Measurements from ENCODE around the gene OR52N5. TPM values are rescaled to one million over a fixed set of nuclear protein-coding genes. Genes with fewer than 3 reads are reported as not detected.

OR52N5 gene
- total and polyA plus RNA-seq, 2 of the 13 experiments (the other 11 are each of a cell fraction or from before 2014, with no cell fraction given) = not detected

DNA sequence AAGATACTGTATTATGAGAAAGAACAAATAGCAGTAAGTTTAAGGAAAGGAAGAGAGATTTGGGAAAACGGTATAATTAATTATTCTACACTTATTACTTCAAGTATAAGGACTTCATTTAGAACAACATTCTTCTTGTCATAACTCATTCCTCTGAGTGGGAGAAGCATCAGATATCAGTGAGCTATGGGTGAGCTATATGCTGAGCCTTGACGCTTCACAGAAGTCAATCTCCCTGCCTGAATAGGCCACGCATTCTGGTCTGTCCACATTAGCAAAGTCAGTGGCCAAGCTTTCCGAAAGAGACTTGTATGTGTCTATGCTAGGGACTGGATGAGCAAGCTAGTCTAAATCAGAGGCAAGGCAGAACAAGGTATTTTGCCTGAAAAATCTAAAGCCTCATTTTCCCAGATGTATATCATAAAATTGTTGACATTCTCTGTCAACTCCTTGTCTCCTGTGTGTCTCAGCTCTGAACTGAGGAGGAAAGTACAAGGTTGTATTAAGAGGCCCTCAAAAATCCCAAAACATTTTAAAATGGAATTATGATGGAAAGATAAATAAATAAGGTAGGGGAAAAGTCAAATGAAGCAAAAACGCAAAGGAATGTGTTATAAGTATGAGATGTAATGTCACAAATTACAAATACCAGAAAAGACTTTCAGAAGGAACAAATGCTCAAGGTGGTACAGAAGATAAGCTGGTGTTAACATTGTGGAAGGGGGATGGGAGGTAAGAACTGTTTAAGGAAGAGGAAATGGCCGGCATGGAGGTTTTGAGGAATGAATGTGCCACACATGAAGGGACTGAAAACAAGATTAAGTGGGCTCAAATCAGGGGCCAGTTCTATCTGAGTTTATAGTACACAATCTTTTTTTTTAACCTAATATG, 27.0 kb upstream of the OR52N5 start:
- POLR2A ChIA-PET = no interaction called here
- in situ Hi-C loops (cut with HindIII; ENCODE audit: extremely low pct_ligation_motif_present, low pct_unique_long_range_greater_than_20kb) = loop anchor here (5.0 to 10.0 kb wide), 3 partner anchors 125 to 333 kb away; partner anchors contain the start of genes TRIM22 and TRIM5

DNA sequence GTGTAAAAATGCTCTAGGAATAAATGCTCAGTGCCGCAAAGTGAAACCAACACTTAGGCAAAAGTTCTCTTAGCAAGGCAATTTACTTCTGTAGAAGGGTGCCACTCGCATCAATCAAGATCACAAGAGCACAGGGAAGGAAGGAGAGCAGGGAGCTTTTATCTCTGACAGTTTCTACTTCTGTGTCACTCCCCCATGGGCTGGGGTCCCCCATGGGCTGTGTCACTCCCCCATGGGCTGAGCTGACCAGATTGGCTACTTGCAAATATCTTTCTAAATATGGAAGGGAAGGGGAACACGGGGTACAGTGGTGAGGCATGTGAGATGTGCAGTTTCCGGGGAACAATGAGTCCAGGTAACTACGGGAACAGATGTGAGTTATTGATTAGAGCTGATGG, 26.0 kb upstream of the OR52N5 start:
- FAIRE-seq (no peak), ATAC-seq (peak; percentile 36; the same call in 2 of the 3 replicates), DNase-seq (ENCODE audit: low spot score) (no peak)
- Histone ChIP-seq H3K27me3 (ENCODE audit: control insufficient read depth in 1 of 2, insufficient read depth in 2 of 2, low read length in 2 of 2) (peaks cover 1 to 25% of the 10 kb centered on the region in 2 experiments; a peak in 4 of 5 replicates), H2AFZ (ENCODE audit: low read length) (peak overlapping the region; percentile 71), H3K4me1 (ENCODE audit: insufficient read depth, low read length) (peaks cover 18% of the 10 kb centered on the region), H3K79me2 (ENCODE audit: insufficient read depth, low read length) (no peaks in the 10 kb centered on the region), H3K9me3 (ENCODE audit: low read length) (no peaks in the 10 kb centered on the region), H3K27ac (ENCODE audit: extremely low read length, insufficient read depth, low read length) (no peak overlapping the region), H3K36me3 (replicated peaks in 1 of 2; ENCODE audit: control insufficient read depth in 1 of 2, insufficient read depth in 2 of 2, low read length in 2 of 2) (no peaks in the 10 kb centered on the region), H3K4me2 (ENCODE audit: low read depth, low read length) (peak overlapping the region; percentile 76), H3K4me3 (replicated peaks in 1 of 3; ENCODE audit: insufficient read depth in 1 of 3, low read depth in 2 of 3, low read length in 3 of 3) (no peak overlapping the region; a peak in 1 of 6 replicates), H3K9ac (ENCODE audit: insufficient read depth, low read depth, low read length) (no peak overlapping the region), H4K20me1 (ENCODE audit: insufficient read depth, low read length) (no peaks in the 10 kb centered on the region)
- ChIA-PET CTCF (ENCODE audit: low intra/inter-chr PET ratio, low total read pairs) (interaction anchor here (1.2 to 3.1 kb wide), 4 partner anchors 125 to 604 kb away, joined by 3 to 37 read pairs (median 22); partner anchors contain the start of gene TRIM5), POLR2A (no interaction called here)
- in situ Hi-C loops (cut with HindIII; ENCODE audit: extremely low pct_ligation_motif_present, low pct_unique_long_range_greater_than_20kb) = loop anchor here (5.0 to 10.0 kb wide), 3 partner anchors 124 to 332 kb away; partner anchors contain the start of genes TRIM22 and TRIM5
- intact Hi-C loops (cut with micrococcal nuclease; ENCODE audit: unreplicated experiment) = no loop called here
- 15% methylated on average over 5 of the region's 5 CpGs for WGBS (ENCODE audit: low lambda C conversion rate)
- no TSS peak for BruUV-seq (replicated peaks)
- no peak for TF ChIP-seq JUND (CRISPR knock-in tag; IDR thresholded peaks at IDR 0.05)
- TF ChIP-seq TBX2 (CRISPR knock-in tag; IDR thresholded peaks at IDR 0.05; ENCODE audit: borderline replicate concordance) = no peak
- no peak for TF ChIP-seq TARDBP (CRISPR knock-in tag; IDR thresholded peaks at IDR 0.05)
- no peak for TF ChIP-seq ZNF619 (CRISPR knock-in tag; IDR thresholded peaks at IDR 0.05)
- no peak for TF ChIP-seq KAT7 (CRISPR knock-in tag; IDR thresholded peaks at IDR 0.05; ENCODE audit: borderline replicate concordance)
- TF ChIP-seq ARHGAP35 (CRISPR knock-in tag; IDR thresholded peaks at IDR 0.05; ENCODE audit: borderline replicate concordance) = no peak
- no peak for TF ChIP-seq KMT2A (CRISPR knock-in tag; IDR thresholded peaks at IDR 0.05)
- TF ChIP-seq DPF2 (CRISPR knock-in tag; IDR thresholded peaks at IDR 0.05; ENCODE audit: borderline replicate concordance, low read depth) = no peak
- no peak for TF ChIP-seq HDAC2 (CRISPR knock-in tag; IDR thresholded peaks at IDR 0.05)
- no peak for TF ChIP-seq KLF13 (CRISPR knock-in tag; IDR thresholded peaks at IDR 0.05)
- TF ChIP-seq ZNF552 (CRISPR knock-in tag; IDR thresholded peaks at IDR 0.05; ENCODE audit: borderline replicate concordance) = no peak
- no peak for TF ChIP-seq IRF2 (CRISPR knock-in tag; IDR thresholded peaks at IDR 0.05)
- no peak for TF ChIP-seq ZZZ3 (CRISPR knock-in tag; IDR thresholded peaks at IDR 0.05; ENCODE audit: borderline replicate concordance)
- no peak for TF ChIP-seq NFIB (CRISPR knock-in tag; IDR thresholded peaks at IDR 0.05; ENCODE audit: borderline replicate concordance)

More for the DNA sequence above, 27.0 kb upstream of the OR52N5 start:
- Histone ChIP-seq H3K36me3 (replicated peaks in 1 of 2; ENCODE audit: control insufficient read depth in 1 of 2, insufficient read depth in 2 of 2, low read length in 2 of 2) (no peaks in the 10 kb centered on the region), H3K4me3 (replicated peaks in 1 of 3; ENCODE audit: insufficient read depth in 1 of 3, low read depth in 2 of 3, low read length in 3 of 3) (no peak overlapping the region), H3K9me3 (ENCODE audit: low read length) (no peaks in the 10 kb centered on the region), H3K27ac (ENCODE audit: extremely low read length, insufficient read depth, low read length) (no peak overlapping the region), H3K27me3 (ENCODE audit: control insufficient read depth in 1 of 2, insufficient read depth in 2 of 2, low read length in 2 of 2) (peaks cover 1 to 25% of the 10 kb centered on the region in 2 experiments), H4K20me1 (ENCODE audit: insufficient read depth, low read length) (no peaks in the 10 kb centered on the region), H3K9ac (ENCODE audit: insufficient read depth, low read depth, low read length) (no peak overlapping the region), H3K4me1 (ENCODE audit: insufficient read depth, low read length) (peaks cover 18% of the 10 kb centered on the region), H3K4me2 (ENCODE audit: low read depth, low read length) (no peak overlapping the region), H2AFZ (ENCODE audit: low read length) (no peak overlapping the region), H3K79me2 (ENCODE audit: insufficient read depth, low read length) (no peaks in the 10 kb centered on the region)
- no peak for FAIRE-seq
- 10% methylated on average over 6 of the region's 6 CpGs for WGBS (ENCODE audit: low lambda C conversion rate)
- intact Hi-C loops (cut with micrococcal nuclease; ENCODE audit: unreplicated experiment) = no loop called here
- CTCF ChIA-PET (ENCODE audit: low intra/inter-chr PET ratio, low total read pairs) = interaction anchor here (3.1 kb wide), 1 partner anchor 334 kb away, joined by 35 read pairs; no protein-coding TSS in a partner anchor
- no peak for ATAC-seq
- no peak for DNase-seq (ENCODE audit: low spot score)
- BruUV-seq (replicated peaks) = no TSS peak
- no peak for TF ChIP-seq KAT7 (CRISPR knock-in tag; IDR thresholded peaks at IDR 0.05; ENCODE audit: borderline replicate concordance)
- TF ChIP-seq, protein P1, sequence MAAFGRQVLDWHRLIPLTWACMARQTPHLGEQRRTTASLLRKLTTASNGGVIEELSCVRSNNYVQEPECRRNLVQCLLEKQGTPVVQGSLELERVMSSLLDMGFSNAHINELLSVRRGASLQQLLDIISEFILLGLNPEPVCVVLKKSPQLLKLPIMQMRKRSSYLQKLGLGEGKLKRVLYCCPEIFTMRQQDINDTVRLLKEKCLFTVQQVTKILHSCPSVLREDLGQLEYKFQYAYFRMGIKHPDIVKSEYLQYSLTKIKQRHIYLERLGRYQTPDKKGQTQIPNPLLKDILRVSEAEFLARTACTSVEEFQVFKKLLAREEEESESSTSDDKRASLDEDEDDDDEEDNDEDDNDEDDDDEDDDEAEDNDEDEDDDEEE (CRISPR knock-in tag; IDR thresholded peaks at IDR 0.05) = no peak
- no peak for TF ChIP-seq KDM2A (CRISPR knock-in tag; IDR thresholded peaks at IDR 0.05; ENCODE audit: borderline replicate concordance, low read depth)
- TF ChIP-seq, protein P2, sequence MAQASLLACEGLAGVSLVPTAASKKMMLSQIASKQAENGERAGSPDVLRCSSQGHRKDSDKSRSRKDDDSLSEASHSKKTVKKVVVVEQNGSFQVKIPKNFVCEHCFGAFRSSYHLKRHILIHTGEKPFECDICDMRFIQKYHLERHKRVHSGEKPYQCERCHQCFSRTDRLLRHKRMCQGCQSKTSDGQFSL (CRISPR knock-in tag; IDR thresholded peaks at IDR 0.05) = no peak
